HG03060 (cell line): ENCODE measurements around the gene PMM1.
"Not testable (repeated sequence)": the region's sequence is repeated elsewhere in the genome, so short reads cannot be mapped to it uniquely, and the experiment has no call there.

Source experiments
- ATAC-seq: cut with Tn5 transposase; IDR thresholded peaks from one replicate; pipeline ENCODE4 v1.9.1; 2021; ENCODE audit warnings: low read depth, moderate number of reproducible peaks; ENCODE audit not compliant: unreplicated experiment

PMM1 gene

DNA sequence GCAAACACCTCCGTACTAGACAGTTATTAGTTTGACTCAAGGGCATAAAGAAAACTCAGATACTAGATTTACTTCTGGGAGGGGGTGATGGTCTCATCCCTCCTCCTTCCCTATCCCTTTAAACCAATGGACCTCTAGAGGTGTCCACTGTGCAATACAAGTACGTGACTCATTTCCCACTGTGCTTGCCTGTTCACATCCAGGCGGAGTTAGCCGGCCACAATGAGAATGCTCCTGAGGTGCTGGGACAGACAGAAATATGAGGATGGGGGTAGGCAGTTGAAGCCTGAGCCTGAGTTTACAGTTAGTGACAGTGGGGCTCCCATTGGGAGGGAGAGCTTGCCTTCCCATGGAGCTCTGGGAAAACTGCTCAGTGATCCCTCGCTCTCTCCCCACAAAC lies 8.4 kb upstream of the PMM1 start:
- no peak for ATAC-seq

DNA sequence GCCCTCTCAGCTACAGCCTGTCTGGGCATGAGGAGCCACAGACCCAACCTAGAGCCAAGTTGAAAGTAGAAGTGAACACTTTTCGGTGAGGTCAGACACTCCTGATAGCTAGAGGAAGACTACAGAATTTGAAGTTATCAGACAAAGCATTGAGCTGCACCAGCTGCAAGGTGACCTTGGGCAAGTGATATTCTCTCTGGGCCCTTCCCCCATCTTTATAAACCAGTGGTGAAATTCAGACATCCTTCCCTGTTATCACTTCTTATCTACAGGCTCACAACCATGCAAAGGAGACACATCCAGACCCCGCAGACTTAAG lies 8.0 kb upstream of the PMM1 start:
- no peak for ATAC-seq

DNA sequence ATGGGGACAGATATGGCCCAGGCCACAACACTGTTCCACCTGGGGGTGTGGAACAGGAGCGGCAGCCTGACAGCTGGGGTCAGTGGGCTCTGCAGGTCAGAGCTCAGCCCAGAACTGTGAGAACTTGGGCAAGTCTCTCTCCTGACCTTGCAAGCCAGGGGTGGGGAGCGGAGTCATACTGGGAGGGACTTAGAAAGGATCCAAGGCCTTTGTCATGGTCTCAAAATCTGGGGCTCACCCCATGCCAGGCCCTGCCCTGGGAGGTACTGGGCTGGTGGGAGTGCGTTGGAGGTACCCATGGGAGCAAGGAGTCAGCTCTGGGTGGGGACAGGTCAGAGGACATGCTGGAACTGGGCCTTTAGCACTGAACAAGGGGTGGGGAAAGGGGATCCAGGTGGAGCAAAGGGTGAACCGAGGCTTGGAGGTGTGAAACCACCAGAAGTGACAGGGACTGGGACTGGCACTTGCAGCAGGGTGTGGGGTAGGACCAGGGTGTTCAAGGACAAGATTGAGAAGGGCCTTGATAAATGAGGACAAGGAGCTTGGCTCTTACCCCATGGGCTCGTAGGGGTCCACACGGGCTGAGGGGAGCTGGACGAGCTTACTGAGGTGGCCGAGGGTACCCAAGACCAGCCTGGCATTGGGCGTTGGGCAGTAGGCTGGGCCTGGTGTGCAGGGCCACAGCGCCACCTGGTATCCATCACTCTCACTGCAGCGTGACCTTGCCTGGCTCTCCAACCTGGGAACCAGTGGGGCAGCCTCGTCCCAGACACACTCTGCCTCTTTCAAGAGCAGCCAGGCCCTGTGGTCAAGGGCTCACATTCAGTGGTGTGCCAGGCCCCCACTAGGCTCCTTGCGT lies 7.4 kb upstream of the PMM1 start:
- no peak for ATAC-seq

DNA sequence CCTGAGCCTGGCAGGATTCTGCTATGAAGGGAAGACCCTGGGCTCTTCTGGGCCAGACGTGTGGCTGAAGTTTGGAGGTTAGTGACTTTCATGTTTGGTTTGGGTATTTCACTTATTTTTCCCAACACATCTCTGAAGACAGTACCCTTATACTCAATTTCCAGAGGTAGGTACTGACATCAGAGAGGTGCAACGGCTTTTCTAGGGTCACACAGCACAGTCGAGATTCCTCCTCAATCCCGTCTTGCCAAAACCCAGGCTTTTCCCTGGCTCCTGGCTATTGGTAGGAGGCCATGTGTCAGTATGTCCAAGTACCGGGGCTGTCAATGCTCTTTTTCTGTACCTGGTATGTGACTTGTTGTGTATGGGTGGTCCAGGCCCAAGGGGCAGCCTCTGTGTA lies 6.1 kb upstream of the PMM1 start:
- no peak for ATAC-seq

DNA sequence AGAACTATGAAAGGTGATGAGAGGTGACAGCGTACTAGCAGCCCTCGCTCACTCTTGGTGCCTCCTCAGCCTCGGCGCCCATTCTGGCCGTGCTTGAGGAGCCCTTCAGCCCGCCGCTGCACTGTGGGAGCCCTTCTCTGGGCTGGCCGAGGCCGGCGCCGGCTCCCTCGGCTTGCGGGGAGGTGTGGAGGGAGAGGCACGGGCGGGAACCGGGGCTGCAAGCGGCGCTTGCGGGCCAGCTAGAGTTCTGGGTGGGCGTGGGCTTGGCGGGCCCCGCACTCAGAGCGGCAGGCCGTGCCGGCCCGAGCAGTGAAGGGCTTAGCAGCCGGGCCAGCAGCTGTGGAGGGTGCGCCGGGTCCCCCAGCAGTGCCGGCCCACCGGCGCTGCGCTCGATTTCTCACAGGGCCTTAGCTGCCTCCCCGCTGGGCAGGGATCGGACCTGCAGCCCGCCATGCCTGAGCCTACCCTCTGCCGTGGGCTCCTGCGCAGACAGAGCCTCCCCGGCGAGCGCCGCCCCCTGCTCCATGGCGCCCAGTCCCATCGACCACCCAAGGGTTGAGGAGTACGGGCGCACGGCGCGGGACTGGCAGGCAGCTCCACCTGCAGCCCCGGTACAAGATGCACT lies 3.8 kb upstream of the PMM1 start:
- not testable (repeated sequence) for ATAC-seq

DNA sequence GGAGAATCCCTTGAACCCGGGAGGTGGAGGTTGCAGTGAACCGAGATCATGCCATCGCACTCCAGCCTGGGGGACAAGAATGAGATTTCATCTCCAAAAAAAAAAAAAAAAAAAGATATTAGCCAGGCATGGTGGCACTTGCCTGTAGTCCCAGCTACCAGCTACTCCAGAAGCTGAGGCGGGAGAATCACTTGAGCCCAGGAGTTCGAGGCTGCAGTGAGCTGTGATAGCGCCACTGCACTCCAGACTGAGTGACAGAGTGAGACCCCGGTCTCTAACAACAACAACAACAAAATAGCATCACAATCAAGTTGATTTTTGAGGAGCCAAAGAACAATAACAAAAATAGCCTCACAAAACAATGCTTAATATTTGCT lies 2.3 kb downstream of the PMM1 start:
- ATAC-seq, result no peak

DNA sequence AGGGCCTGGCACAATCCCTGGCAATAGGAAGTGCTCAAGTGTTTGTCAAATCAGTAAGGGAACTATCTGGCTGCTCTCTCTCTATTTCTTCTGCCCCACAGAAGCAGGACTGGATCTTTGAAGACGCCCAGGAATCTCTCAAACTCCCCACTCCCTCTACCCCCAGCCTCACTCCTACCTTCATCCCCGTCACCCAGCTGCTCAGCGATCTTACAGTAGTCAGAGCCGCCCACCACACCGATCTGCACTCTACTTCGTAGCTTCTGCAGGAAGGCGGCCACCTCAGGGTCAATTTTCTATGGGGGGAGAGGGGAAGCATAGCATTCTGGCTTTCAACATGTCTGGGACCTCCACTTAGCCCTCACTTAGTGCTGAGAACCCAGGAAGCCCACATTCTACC lies 3.7 kb downstream of the PMM1 start:
- no peak for ATAC-seq

DNA sequence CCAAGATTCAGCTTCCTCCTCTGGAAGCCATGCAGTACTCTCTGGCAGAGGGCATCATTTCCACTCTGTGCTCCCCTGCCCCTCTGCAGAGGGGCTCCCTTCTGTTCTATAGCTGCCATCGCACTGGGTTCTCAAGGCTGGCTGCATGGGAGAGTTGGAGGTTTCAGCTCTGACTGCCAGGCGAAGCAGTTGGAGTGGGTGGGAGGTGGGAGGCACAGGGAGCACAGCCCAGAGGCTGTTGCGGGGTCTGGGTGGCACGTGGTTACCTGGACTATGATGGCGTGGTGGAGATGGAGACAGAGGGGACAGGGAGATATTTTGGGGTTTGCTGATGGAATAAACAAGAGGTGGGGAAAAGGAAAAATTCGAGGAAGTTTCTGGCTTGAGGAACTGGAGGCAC lies 4.8 kb downstream of the PMM1 start:
- no peak for ATAC-seq

DNA sequence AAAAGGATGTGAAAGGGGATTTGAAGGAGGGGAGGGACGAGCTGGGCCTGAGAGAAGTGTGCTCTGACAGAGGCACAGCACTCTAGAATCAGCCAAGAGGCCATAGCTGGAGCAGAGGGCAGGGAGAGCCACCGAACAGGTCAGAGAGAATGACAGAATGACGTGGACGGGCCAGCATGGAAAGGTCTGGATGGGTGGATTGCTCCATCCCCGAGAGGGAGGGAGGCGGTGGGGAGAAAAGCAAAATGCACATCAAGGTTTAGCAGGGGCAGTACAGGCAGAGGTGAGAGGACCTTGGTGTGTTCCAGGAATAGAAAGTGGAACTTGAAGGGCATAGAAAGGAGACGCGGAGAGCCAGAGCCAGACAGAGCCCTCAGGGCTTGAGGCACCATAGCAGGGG lies 6.9 kb downstream of the PMM1 start:
- no peak for ATAC-seq

DNA sequence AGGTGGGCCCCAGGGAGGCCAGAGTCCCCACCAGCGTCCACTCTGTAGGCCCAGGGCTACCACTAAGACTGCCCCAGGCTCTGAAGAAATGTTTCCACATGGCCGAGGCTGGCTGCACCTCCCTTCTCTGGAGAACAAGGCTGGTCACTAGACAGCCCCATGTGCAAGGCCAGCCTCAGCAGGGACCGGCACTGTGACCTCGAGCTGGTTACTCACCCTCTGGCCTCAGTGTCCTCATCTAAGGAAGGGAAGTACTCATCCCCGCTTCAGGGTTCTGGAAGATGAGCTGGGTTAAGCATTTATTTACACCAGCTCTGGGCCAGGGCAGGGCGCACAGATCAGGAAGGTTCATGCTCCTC lies 9.7 kb downstream of the PMM1 start:
- no peak for ATAC-seq

DNA sequence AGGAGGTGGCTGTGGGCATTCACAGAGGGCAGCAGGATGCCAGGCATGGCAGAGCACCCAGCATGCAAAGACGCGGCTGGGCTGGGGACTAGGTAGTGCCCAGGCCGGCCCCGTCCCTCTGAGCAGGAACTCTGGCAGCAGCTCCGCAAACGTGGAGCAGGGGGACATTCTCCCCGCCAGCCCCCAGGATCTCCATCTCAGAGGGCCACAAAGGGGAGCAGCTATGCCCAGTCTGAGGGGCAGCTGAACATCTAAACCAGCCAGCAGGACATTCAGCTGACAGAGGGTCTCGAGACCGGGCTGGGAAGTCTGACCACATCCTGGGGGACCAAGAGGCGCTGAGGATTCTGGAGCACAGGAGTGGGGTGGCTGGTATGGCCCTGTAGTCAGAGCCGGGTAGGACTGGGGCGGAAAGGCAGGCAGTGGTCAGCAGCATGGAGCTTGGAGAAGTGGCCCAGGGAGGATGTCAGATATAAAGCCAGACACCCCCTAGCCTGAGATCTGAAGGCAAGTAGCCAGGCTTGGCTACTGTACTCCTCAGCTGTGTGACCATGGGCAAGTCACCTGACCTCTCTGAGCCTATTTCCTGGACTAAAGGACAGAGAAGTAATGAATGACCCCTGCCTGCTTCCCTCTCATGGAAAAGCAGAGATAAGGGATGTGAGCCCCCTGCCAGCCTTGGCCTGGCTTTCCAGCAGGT lies 10.2 kb downstream of the PMM1 start:
- no peak for ATAC-seq

DNA sequence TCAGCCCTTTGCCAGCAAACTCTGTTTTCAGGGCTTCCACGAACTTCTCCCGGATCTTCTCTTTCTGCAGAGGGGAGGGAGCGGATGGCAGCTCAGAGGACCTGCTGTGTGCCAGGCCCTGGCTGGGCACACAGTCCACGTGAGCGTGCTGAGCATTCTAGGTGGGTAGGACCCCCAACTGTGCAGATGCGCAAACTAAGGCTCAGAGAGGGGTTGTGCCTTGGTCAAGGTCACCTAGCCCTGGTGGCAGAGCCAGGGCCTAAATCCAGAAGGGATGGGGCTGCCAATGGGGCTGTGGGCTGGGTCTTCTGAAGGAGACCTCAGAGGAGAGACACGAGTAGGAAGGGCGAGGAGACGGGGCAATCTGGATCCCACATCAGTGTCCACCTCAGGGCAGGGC lies 10.8 kb downstream of the PMM1 start:
- no peak for ATAC-seq

DNA sequence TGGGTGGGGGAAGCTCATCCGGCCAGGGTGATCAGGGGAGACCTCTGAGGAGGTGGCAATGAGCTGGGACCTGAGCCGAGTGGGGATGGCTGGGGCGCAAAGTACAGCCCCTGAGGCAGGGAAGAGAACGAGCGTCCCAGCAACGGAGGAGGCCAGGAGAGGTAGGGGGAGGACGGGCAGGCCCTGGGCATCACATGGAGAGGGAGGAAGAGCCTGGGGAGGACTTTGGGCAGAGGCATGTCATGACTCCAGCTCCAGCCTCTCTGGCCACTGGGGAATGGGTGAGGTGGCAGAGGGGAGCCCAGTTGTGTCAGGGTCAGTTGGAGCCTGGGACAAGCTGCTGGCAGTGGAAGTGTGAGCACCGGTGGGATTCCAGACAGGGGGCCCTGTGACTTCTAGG lies 11.5 kb downstream of the PMM1 start:
- no peak for ATAC-seq

DNA sequence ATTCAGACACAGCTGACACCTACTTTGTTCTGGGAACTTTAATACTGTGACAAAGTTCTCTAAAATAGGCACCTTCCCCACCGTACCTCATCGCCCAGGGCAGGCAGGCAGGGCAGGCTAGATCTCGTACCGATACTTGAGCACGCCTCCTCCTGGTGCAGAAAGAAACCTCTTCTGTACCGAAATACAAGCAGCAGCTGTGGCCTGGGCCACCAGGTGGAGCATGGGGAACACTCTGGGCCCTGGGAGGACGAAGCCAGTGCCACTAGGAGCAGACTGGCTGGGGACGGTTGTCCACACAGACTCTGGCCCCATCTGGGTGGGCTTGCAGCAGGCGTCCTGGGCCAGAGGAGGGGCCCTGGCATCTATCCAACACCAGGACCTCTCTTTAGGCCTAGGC lies 12.8 kb downstream of the PMM1 start:
- no peak for ATAC-seq

DNA sequence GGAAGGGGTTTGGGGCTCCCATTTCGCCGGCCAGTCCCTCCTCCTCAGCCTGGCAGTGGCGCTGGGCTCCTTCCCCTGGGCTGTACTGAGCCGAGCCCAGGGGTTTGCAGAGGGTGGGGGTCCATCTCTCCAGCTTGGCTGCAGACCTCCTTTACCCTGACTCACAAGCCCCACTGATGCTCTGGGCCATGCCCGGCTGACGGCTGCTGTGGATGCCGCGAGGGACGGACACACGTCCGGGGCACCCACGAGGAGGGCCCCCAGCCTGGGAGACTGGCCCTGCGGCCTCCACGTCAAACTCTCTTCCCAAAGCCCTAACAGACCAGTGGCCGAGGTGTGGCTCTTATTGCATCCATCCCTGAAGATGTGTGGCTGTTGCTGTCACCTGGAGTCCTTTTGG lies 14.1 kb downstream of the PMM1 start:
- ATAC-seq, result no peak

DNA sequence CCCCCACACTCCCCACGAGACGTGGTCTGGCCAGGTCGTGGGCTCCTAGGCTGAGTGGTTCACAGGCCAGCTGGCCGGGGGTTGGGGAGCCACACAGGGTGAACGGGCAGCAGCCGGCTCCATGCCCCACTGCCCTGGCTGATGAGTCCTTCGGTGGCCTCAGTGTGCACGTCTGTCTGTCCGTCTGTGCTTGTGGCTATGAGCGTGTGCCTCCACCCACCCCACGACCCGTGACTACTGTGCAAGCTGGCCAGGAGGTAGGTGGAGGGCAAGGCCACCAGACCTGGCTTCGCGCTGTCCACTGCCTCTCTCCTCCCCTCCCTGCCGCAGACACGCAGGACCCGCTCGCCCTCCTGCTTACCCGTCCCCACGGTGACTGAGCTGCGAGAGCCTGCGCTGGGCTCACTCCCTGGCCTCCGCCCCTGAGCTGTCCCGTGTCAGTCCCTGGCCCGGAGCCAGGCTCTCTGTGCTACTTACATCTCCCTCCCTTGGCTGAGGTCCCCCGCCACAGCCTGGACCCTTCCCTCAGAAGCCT lies 14.7 kb downstream of the PMM1 start:
- ATAC-seq, result no peak

DNA sequence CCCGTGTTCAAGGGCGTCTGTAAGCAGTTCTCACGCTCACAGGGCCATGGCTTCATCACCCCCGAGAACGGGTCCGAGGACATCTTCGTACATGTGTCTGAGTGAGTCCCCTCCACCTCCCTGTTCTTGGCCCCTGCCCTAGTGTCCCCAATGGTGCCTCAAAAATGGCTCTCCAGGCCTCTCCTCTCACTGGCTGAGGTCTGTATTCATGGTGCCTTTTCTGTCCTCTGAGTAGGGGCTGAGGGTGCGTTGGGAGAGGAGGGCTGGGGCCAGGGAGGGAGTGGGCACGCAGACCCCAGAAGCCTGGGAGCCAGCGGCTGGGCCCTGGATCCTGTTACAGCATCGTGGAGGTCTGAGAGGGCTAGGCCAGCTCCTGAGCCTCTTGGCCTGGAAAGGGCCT lies 16.0 kb downstream of the PMM1 start:
- no peak for ATAC-seq

DNA sequence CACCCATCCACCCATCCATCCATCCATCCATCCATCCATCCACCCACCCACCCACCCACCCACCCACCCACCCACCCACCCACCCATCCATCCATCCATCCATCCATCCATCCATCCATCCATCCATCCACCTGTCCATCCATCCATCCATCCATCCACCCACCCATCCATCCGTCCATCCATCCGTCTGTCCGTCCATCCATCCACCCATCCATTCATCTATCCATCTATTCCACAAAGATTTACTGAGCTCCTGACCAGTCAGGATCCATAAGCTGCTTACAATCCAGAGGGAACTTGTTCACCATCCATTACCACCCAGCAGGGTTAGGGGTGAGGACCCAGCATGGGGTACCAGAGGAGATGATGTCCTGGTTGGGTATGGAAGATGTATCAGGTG lies 17.3 kb downstream of the PMM1 start:
- not testable (repeated sequence) for ATAC-seq

DNA sequence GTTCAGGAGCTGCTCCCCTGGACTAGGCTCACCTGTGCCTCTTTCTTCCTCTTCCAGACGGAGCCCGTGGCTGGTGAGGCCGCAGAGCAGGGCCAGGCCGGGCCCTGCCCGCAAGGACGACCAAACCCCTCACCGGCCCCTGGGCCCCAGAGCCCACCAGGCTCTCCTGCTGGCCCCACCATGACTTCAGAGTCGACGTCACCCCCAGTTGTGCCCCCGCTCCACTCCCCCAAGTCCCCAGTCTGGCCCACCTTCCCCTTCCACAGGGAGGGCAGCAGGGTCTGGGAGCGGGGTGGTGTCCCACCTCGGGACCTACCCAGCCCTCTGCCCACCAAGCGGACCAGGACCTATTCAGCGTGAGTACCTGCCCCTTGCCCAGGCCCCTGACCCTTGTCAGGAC lies 17.9 kb downstream of the PMM1 start:
- ATAC-seq, result no peak

DNA sequence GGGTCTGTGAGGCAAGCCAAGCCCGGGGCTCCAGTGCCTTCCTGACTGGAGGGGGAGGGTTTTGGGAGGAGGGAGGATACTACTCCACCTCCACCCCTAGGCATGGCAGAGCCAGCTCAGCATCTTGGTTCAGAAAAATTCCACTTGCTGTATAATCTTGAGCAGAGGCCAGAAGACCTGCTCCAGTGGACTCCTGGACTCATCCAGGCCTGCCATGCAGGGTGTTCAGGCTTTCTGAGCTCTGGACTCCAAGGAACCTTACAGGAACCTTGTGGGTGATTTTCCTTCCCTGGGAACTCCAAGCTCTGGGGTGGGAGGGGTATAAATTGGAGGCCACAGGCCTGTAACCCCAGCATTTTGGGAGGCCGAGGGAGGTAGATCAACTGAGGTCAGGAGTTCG lies 19.4 kb downstream of the PMM1 start:
- no peak for ATAC-seq

DNA sequence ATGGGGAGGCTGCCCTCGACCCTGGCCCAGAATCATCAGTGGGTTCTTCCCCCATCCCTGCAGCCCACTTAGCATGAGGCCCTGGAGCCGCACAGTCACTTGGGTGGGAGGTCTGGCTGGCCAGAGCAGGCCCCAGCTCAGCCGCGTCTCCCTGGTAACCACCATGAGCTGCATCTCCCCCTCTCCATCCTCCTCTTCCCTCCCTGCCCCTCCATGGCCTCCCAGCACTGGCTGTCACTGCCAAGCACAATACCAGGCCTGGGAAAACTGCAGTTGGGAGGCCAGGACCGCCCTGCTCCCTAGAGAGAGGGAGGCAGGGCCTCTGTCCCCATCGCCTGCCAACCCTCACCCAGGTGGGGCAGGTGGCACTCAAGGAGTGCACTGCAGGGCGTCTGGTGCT lies 20.8 kb downstream of the PMM1 start:
- ATAC-seq, result no peak

DNA sequence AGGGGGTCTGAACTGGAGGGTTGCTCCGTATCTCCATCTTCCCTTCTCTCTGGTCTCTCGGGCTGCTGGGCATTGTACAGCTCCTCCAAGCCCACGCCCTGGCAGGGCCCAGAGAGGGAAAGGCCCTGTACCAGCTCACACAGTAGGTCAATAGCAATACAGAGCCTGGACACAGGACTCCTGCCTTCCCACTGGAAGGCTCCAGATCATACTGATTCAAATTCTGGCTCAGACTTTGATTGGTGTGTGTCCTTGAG lies 22.2 kb downstream of the PMM1 start:
- no peak for ATAC-seq
